Measurements from ENCODE around the gene DAZL.

Gene DAZL

GRCh38 chr3:16589867-16590624 lies 15.2 kb downstream of the DAZL start:
- peak; percentile 42 for DNase-seq

DNA sequence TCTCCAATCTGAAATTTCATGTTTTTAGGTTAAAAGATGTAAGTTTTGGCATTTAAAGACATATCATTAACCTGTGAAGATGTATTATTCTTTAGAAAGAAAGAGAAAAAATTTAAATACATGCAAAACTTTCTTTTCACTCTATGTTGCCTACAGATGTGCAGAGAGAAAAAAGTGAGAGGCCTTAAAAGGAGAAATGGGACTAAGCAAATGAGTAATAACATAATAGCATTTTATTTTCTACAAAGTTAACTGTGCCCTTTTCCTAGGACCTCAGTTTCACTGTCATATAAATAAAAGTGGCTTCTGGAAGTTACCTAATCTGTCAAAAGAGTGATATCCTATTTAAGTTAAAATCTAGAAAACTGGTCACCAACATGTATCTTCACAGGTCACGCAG lies 16.1 kb downstream of the DAZL start:
- DNase-seq, result no peak

GRCh38 chr3:16587681-16588060 lies 17.6 kb downstream of the DAZL start:
- no peak for DNase-seq

GRCh38 chr3:16587047-16587680 lies 18.1 kb downstream of the DAZL start:
- peak; percentile 4 for DNase-seq

DNA sequence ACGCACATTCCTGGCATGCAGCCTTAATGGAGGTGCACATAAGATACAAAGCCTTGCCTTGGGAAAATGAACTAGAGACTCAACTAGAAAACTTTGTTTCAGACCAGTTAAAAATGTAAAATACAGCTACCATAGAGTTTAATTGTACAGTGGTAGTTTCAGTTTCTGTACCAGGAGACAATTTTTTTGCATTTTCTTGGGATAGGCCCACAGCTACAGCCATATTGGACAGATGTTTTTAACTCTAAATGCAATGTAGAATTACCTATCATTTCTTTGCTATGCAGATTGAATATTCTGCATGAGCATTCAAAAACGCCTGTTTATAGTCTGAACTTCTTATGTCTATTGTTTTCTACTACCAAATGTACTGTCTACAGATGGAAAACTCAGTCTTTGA lies 20.3 kb downstream of the DAZL start:
- no peak for DNase-seq

DNA sequence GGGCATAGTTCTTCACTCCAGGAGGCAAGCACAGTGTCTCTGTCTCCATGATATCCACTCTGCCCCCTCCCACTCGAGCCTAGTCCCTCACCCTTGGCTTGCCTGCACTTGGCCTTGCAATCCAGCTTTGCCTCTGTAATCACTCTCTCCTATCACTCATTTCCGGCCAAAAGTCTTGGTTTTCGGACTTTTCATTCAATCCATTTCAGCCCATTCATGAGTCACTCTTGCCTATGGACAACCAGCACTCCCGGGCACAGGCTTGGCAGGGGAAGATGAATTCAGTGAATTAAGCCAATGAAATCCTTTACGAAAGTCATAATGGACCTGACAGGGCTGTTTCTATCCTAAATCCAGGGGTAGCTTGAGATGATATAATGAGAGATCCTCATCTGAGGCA lies 21.7 kb downstream of the DAZL start:
- DNase-seq, result no peak

DNA sequence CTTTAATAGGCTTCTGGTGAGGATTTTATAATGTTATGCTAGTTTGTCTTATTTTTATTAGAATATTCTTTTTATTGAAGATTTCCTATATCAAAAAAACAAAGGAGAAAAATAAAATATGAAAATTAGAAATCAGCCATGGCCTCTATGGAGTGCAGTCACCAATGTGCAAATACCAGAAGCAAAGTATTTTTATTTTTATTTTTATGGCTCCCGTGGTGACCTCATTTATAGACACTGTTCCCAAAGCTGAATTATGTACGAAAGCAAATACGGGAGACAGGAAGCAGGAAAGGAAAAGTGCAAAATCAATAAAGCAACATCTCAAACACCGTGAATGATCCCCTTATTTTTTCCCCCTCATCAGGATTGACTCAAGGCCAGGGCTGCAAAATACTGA lies 35.1 kb downstream of the DAZL start:
- DNase-seq, result no peak

DNA sequence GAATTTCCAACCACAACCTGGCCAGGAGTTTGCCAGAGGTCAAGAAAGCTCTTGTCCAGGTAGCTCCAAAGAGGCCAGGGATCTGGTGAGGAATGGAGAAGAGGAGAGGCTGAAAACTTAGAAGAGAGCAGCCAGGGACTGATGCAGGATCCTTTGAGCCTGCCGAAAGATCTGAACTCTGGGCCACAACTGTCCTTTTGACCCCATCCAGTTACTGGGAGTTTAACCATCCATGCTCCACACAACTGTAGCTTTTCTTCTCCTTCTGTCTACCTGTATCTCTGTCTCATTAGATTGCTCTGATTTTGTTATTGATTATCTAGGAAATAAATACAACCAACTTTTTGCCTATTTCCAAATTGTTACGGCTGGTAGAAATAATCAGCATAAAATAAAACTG lies 36.7 kb downstream of the DAZL start:
- no peak for DNase-seq

DNA sequence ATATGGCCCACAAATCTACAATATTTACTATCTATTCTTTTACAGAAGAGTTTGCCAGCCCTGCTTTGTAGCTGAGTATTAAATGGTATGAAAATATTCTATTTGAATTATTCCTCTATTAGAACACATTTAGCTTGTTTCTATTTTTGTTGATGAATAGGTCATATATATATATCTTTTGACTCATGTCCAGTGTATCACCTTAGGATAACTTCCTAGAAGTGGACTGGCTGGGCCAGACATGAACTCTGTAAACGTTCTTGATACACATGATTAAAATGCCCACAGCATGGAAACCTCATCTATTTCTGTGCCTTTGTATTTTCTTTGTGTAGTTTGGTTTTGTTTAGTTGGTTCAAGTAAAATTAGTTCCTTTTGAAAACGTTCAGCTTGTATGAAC lies 37.1 kb downstream of the DAZL start:
- DNase-seq, result no peak

GRCh38 chr3:16559653-16560365 lies 45.4 kb downstream of the DAZL start:
- no peak for DNase-seq

DNA sequence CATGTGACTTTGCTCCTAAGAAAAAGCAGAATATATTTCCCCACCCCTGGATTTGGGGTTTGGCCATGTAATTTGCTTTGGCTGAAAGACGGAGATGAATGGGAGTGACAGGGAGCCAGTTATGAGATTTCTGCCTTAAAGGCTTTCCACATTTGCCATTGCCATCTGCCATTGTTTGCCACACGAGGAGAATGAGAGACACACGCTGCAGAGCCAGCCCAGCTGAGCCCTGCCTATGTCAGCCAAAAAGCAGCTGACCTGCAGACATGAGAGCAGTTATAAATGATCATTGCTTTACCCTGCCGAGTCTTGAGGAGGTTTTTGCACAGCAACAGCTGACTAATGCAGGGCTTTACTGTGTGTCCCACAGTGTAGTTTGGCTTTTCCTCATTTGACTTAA lies 51.1 kb downstream of the DAZL start:
- no peak for DNase-seq

DNA sequence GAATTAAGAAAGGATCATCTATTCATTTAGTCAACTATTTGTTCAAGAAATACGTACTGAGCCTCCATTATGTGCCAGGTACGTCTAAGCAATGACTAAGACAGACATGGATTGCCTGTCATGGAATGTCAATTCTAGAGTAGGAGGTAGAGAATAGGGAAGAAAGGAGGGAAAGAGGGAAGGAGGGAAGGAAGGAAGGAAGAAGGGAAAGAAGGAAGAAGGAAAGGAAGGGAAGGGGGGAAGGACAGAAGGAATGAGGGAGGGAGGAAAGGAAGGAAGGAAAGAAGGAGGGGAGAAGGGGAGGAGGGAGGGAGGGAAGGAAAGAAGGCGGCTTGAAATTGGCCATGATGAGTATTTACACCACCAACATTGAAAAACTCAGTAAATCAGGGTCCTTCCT lies 52.5 kb downstream of the DAZL start:
- DNase-seq, result no peak

DNA sequence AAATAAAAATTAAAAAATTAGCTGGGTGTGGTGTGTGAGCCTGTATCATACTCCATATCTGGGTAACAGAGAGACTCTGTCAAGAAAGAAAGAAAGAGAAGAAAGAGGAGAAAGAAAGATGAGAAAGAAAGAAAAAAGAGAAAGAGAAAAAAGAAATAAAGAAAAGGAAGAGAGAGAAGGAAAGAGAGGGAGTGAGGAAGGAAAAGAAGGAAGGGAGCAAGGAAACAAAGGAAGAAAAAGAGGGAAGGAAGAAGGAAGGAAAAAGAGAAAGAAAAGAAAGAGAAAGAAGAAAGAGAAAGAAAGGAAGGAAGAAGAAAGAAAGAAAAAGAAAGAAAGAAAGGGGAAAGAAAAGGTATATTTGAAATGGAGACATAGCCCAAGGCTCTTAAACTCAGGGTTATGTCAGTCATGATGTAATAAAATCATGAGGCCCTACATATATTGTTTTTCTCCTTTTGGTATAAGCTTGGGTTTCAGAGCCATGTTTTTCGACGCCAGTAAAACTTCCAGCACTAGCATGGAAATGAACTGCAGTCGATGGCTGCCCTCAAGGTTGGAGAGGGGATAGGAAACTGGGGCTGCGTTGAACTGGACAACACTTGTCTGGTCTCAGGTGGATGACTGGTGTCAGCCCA lies 53.8 kb downstream of the DAZL start:
- no peak for DNase-seq

- peak; percentile 90 for DNase-seq
Observed at GRCh38 chr3:16550676-16551341, 54.4 kb downstream of the DAZL start.

DNA sequence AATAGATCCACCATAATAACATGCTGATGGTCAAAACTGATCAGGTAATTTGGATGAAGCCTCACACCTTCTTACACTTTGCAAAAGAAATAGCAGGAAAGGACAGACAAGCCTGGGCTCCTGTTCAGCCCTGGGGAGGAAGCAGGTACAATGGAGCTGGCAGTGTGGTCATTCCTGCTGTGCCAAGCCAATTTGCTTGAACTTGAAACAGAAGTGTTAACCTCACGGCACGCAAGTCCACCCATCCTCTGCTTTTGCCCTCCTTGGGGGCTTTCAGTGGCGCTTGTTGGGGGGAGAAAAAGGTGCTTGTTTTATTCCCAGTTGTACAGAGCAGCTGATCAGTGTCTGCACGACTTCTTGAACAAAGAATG lies 54.9 kb downstream of the DAZL start:
- DNase-seq, result no peak

DNA sequence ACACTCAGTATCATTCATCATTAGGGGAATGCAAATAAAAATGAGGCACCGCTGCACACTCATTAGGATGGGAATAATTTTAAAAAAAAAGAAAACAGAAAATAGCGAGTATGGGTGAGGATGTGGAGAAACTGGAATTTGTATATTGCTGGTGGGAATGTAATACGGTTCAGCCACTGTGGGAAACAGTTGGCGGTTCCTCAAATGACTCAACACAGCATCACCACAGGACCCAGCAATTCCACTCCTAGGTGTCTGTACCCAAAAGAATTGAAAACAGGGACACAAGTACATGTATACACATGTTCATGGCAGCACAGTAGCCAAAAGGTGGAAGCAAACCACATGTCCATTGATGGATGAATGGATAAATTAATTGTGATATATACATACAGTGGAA lies 56.5 kb downstream of the DAZL start:
- DNase-seq, result no peak

DNA sequence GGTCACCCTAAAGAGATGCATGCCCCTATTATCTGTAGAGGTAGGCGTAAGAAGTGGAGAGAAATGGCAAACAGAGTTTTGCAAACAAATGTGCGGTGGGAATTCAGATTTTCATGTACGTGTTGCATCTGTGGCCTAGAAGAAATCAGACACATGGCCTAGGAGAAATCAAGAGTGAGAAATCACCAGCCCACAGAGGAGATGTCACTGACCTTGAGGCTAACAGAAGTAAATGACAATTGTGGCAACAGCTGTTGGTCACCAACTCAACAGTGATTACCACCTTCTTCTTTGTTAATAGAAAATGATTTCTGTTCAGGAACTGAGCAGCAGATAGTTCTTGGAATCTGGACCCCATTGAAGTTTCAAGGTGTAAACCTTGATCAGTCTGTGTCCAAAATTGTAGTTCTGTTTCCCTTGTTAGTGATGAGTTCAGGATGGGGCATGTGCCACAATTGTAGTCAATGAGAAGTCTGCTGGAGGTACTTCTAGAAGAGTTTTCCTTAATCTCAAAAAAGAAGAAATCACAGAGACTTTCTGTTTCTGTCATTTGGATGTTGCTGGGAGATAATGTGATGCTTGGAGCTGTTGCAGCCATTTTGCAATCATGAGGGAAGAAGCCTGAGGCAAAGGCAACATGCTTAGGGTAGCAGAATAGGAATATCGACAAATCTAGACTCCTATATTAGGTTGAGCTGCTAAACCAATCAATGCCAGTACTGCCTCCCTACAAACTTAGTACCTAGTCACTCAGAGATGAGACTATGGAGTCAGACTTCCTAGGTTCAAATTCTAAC lies 57.5 kb downstream of the DAZL start:
- DNase-seq, result no peak

GRCh38 chr3:16546186-16547010 lies 58.8 kb downstream of the DAZL start:
- no peak for DNase-seq

DNA sequence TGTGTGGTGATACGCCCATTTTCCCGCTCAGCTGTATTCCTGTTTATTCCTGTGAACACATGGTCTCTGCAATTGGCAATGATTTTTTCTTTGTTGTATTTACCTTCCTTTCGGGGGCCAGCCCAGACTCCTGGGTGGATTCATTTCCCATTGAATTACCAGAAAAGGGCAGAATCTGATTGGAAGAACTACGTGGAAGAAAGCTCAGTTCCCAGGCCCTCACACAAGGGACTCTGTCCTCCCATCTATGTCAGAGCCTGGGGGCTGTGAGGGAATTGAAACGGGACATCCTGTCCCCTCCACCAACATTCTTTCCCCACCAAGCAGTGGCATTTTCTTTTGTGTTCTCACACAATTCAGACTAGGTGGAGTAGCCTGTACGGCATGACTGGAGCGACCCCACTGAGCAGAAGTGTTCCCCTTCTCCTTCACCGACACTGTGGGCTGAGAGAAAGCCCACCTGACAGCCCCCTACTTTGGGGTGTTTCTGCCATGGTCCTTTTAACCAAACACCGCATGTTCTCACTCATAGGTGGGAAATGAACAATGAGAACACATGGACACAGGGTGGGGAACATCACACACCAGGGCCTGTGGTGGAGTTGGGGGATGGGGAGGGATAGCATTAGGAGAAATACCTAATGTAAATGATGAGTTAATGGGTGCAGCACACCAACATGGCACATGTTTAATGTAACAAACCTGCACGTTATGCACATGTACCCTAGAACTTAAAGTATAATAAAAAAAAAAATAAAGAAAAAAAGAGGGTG lies 59.6 kb downstream of the DAZL start:
- no peak for DNase-seq

GRCh38 chr3:16543242-16543864 lies 61.9 kb downstream of the DAZL start:
- DNase-seq, result no peak

Measured in activated CD4-positive, alpha-beta T cell treated with anti-CD3 and anti-CD28 coated beads, Interleukin-2, Interleukin-6, amounts not matched to agents 100 ng/mL and 50 ng/mL, durations not matched to agents 16 hours and 8 hours (primary cell).